Bone marrow (tissue), 2 donors: Measurements from ENCODE around the gene PDZD2.

Source experiments
- DNase-seq, 2 donors: peaks; one replicate each; lab custom pipeline; 2025; lab: John Stamatoyannopoulos, UW

Gene PDZD2

GRCh38 chr5:32143617-32144377 lies 504.9 kb downstream of the PDZD2 start:
- DNase-seq: no peak

GRCh38 chr5:32144378-32145207 lies 505.7 kb downstream of the PDZD2 start:
- no peak for DNase-seq

DNA sequence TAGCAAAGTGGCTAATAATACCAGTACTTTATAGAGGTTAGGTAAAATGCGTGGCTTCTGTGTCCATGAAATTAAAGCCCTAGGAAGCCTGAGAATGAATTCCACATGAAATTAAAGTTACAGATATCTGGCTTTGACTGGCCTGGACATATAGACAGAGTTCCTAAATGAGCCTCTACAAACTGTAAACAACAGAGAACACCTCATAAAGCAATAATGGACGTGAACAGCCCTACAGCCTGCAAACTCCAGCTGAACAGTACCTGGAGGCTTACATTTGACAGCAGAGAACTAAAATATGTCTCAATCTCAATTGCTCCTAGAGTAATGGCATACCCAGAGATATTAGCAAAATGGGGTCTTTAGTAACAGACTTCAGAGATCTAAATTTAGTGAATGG lies 506.4 kb downstream of the PDZD2 start:
- no peak for DNase-seq

- no peak for DNase-seq
These were observed 508.3 kb downstream of the PDZD2 start for GRCh38 chr5:32147236-32147635.

- DNase-seq: no peak
These were observed 509.0 kb downstream of the PDZD2 start for GRCh38 chr5:32147959-32148358.

DNA sequence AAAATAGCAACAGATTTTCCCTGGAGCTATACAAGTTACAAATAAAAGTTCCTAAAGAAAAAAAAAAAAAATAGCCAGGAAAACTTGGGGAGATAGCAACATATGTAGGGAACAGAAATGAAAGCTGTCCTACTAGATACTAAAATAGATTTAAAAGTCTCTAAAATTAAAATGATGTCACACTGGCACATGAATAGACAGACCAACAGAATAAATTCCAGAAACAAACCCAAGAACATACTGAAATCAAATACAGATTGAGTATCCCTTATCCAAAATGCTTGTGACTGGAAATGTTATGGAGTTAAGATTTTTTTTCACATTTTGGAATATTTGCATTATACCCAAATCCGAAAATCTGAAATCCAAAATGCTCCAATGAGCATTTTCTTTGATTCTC lies 511.4 kb downstream of the PDZD2 start:
- no peak for DNase-seq

GRCh38 chr5:32151198-32151597 lies 512.3 kb downstream of the PDZD2 start:
- no peak for DNase-seq

- DNase-seq: no peak
These were observed 514.8 kb downstream of the PDZD2 start for GRCh38 chr5:32153723-32154122.

DNA sequence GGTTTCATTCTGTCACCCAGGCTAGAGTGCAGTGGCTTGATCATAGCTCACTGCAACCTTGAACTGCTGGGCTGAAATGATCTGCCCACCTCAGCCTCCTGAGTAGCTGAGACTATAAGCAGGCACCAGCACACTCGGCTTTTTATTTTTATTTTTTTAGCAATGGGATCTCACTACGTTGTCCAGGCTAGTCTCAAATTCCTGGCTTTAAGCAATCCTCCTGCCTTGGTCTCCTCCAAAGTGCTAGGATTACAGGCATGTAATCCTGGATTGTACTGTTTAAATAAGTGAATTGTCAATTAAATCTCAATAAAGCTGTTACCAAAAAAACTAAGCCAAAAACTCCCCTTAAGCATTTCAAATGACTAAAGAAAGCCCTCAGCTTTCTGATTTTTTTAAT lies 516.3 kb downstream of the PDZD2 start:
- DNase-seq: no peak

DNA sequence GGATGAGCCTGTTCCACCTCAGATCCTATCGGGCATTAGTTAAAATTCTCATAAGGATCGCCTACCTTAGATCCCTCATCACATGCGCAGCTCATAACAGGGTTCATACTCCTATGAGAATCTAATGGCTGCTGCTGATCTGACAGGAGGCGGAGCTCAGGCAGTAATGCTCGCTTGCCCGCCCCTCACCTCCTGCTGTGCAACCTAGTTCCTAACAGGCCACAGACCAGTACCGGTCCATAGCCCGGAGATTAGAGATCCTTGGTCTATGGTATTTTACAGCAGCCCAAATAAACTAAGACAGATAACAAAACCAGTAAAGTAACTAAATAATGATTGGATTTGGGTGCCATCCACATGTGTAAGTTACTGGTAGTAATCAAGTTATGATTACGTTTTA lies 517.7 kb downstream of the PDZD2 start:
- DNase-seq: no peak

- no peak for DNase-seq
These were observed 518.1 kb downstream of the PDZD2 start for GRCh38 chr5:32157078-32157477.

DNA sequence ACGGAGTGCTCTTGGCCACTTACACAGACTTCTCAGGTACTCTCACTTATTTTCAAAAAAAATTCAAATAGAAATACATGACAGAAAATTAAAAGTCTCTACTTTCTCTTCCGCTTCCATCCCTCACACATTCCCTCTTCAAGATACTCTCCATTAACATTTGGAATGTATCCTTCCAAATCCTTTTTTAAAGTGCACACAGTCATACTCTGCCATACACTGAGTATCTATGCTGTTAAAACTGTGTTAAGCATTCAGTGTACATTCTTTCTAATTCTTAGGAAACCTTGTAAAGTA lies 519.7 kb downstream of the PDZD2 start:
- DNase-seq: no peak

- no peak for DNase-seq
These were observed 520.6 kb downstream of the PDZD2 start for GRCh38 chr5:32159328-32160072.

- DNase-seq: no peak
These were observed 521.3 kb downstream of the PDZD2 start for GRCh38 chr5:32160228-32160627.
